OCI-LY3 (cell line): ENCODE measurements around the gene GLCE.

ENCODE experiments used
- H2AFZ ChIP-seq: fragments of 200-600, 300-600 bp; shearing (Covaris generic); 2 replicates; pipeline ENCODE4 v1.6.0; 2014; ENCODE audit warnings: antibody characterized with exemption, low read depth, low read length
- H3K27ac ChIP-seq: fragments of 200-600, 300-600 bp; sonication (generic); 2 replicates; pipeline ENCODE4 v1.5.1; 2014; ENCODE audit warnings: mild to moderate bottlenecking, low read length, moderate library complexity, mixed read lengths
- H3K27me3 ChIP-seq: fragments of 200-600, 300-600 bp; sonication (generic); 2 replicates; pipeline ENCODE4 v1.6.1; 2014; ENCODE audit warnings: low read depth, low read length, mixed read lengths
- H3K36me3 ChIP-seq: fragments of 200-600, 300-600 bp; sonication (generic); replicated peaks from 2 replicates; pipeline ENCODE3; 2014; ENCODE audit warnings: low read depth, low read length, mixed read lengths
- H3K4me1 ChIP-seq: fragments of 300-600, 200-600 bp; sonication (generic); 2 replicates; pipeline ENCODE4 v1.6.1; 2014; ENCODE audit warnings: low read length, mixed read lengths
- H3K4me2 ChIP-seq: fragments of 200-600, 300-600 bp; sonication (generic); 2 replicates; pipeline ENCODE4 v1.6.1; 2014; ENCODE audit warnings: low read length, mixed read lengths
- H3K4me3 ChIP-seq: fragments of 300-600, 200-600 bp; sonication (generic); 2 replicates; pipeline ENCODE4 v1.5.1; 2014; ENCODE audit warnings: antibody characterized with exemption, mild to moderate bottlenecking, low read length, moderate library complexity
- H3K79me2 ChIP-seq: fragments of 300-600, 200-600 bp; shearing (Covaris generic); 2 replicates; pipeline ENCODE4 v1.6.1; 2014; ENCODE audit warnings: mild to moderate bottlenecking, low read length, mixed read lengths
- H3K9ac ChIP-seq: fragments of 300-600, 200-600 bp; shearing (Covaris generic); 2 replicates; pipeline ENCODE4 v1.6.0; 2014; ENCODE audit warnings: mild to moderate bottlenecking, low read length, moderate library complexity
- H3K9me3 ChIP-seq: fragments of 200-600, 300-600 bp; shearing (Covaris generic); 2 replicates; pipeline ENCODE4 v1.6.1; 2014; ENCODE audit warnings: low read length, mixed read lengths; ENCODE audit not compliant: insufficient read depth
- H4K20me1 ChIP-seq: fragments of 200-600, 300-600 bp; sonication (generic); 2 replicates; pipeline ENCODE4 v1.6.1; 2016; ENCODE audit warnings: low read length, mixed read lengths; ENCODE audit not compliant: insufficient read depth
- EZH2phosphoT487 ChIP-seq: fragments of 200-600 bp; shearing (Covaris generic); IDR thresholded peaks from 2 replicates; pipeline ENCODE4 v1.6.1; 2018; ENCODE audit warnings: antibody characterized with exemption, mixed run types, low read depth
- TF ChIP-seq, protein P1 (sequence below): fragments of 200-600, 300-600 bp; sonication (generic); IDR thresholded peaks from 2 replicates; pipeline ENCODE4 v1.5.1; 2014; ENCODE audit warnings: antibody characterized with exemption, low read length, low read depth

The GLCE gene

DNA sequence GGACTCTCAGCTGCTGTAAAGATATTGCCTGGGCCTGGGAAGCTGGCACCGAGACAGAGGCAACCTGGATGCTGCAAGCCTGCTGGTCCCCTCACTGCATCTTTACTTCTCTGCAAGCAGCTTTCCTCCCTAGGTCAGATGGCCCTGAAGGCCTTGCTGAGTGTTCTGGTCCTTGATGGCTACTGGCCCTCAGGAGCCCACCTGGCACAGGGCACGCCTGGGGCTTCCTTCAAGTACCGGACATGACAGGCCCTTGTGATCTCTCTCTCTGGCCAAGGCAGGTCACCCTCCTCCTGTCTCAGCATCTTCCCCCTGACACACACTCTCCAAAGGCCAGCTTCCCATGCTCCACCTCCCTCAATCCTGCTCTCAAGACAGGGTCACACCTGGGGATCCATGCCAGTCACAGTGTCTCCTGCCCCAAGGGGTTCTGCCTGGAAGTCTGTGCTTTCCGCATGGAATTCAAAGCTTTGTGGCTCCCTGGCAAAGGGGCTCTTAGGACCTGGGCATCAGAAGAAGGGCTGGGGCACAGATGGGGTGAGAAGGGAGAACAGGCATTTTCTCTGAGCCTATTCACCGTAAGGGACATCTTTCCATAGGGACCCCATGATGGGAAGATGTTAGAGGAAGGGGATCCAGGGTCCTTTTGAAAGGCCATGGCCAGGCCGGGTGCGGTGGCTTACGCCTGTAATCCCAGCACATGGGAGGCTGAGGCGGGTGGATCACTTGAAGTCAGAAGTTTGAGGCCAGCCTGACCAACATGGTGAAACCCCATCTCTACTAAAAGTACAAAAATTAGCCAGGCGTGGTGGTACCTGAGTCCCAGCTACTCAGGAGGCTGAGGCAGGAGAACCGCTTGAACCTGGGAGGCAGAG lies 133.5 kb downstream of the GLCE start:
- Histone ChIP-seq H2AFZ (no peak overlapping the region), H3K27me3 (peaks cover 17% of the 10 kb centered on the region; the same call in 1 of the 2 replicates), H3K79me2 (no peaks in the 10 kb centered on the region), H3K9me3 (no peaks in the 10 kb centered on the region), H3K27ac (no peak overlapping the region), H3K4me2 (no peak overlapping the region), H3K4me3 (no peak overlapping the region), H3K36me3 (no peaks in the 10 kb centered on the region), H4K20me1 (no peaks in the 10 kb centered on the region), H3K4me1 (no peaks in the 10 kb centered on the region), H3K9ac (no peak overlapping the region)
- TF ChIP-seq EZH2phosphoT487: no peak
- TF ChIP-seq, protein P1, sequence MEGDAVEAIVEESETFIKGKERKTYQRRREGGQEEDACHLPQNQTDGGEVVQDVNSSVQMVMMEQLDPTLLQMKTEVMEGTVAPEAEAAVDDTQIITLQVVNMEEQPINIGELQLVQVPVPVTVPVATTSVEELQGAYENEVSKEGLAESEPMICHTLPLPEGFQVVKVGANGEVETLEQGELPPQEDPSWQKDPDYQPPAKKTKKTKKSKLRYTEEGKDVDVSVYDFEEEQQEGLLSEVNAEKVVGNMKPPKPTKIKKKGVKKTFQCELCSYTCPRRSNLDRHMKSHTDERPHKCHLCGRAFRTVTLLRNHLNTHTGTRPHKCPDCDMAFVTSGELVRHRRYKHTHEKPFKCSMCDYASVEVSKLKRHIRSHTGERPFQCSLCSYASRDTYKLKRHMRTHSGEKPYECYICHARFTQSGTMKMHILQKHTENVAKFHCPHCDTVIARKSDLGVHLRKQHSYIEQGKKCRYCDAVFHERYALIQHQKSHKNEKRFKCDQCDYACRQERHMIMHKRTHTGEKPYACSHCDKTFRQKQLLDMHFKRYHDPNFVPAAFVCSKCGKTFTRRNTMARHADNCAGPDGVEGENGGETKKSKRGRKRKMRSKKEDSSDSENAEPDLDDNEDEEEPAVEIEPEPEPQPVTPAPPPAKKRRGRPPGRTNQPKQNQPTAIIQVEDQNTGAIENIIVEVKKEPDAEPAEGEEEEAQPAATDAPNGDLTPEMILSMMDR: no peak

DNA sequence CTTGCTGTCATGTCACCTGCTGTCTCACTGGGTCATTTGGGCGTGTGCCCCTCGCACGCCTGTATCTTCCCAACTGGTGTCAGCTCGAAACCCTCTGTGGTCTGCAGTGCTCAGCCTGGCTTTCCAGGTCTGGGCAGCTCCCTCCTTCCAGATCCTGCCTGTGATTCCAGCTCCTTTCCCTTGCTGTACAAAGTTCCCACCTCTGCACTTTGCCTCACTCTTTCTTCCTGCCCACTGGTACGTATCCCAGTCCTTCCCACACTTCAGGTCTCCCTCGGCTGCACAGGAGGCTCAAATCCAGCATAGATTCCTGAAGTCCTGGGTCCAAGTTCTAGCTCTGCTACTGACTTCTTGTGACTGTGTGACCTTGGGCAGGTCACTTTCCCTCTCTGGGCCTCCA lies 136.2 kb downstream of the GLCE start:
- Histone ChIP-seq H3K27ac (no peak overlapping the region), H3K9me3 (no peaks in the 10 kb centered on the region), H3K9ac (no peak overlapping the region), H3K79me2 (no peaks in the 10 kb centered on the region), H3K4me1 (no peaks in the 10 kb centered on the region), H4K20me1 (no peaks in the 10 kb centered on the region), H3K4me3 (no peak overlapping the region), H3K27me3 (peaks cover 17% of the 10 kb centered on the region; the same call in 1 of the 2 replicates), H3K4me2 (no peak overlapping the region), H3K36me3 (no peaks in the 10 kb centered on the region), H2AFZ (no peak overlapping the region)
- TF ChIP-seq, protein P1: no peak
- TF ChIP-seq EZH2phosphoT487: no peak

DNA sequence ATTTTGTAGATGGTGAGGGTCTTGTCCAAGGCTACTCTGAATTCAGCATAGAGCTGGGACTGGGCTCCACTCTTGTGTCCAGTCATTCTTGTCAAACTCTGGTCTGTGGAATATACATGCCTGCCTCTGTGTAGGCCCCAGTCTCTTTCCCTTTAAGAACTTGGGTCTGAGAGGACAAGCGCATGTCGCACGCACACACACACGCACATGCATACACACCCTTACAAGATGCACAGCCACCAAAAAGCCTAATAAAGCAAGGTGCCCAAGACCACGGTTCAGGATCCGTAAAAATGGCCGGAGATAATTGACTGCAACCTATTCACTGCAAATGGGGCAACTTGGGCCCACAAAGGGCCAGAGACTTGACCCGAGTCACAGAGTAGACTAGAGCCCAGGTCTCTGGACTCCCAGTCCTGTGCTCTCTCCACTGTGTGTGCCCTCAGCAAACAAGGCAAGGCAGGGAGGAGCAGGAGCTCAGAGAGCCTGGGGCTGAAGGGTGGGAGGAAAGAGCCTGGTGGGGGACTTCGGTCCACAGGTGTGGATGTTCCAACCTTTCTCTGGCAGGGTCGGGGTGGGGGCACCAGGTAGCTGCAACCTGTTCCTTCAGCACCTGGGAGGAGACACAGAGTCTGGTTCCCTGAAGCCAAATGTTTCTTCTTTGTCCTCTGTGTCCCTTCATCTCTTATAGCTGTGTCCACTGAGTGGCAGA lies 137.4 kb downstream of the GLCE start:
- no peaks in the 10 kb centered on the region for H3K4me1 ChIP-seq
- no peaks in the 10 kb centered on the region for H4K20me1 ChIP-seq
- no peak overlapping the region for H2AFZ ChIP-seq
- no peak overlapping the region for H3K4me3 ChIP-seq
- H3K9ac ChIP-seq: no peak overlapping the region
- no peak for TF ChIP-seq EZH2phosphoT487
- TF ChIP-seq, protein P1: no peak
- H3K79me2 ChIP-seq: no peaks in the 10 kb centered on the region
- H3K4me2 ChIP-seq: no peak overlapping the region
- peaks cover 17% of the 10 kb centered on the region; the same call in 1 of the 2 replicates for H3K27me3 ChIP-seq
- no peak overlapping the region for H3K27ac ChIP-seq
- H3K9me3 ChIP-seq: no peaks in the 10 kb centered on the region
- no peaks in the 10 kb centered on the region for H3K36me3 ChIP-seq

DNA sequence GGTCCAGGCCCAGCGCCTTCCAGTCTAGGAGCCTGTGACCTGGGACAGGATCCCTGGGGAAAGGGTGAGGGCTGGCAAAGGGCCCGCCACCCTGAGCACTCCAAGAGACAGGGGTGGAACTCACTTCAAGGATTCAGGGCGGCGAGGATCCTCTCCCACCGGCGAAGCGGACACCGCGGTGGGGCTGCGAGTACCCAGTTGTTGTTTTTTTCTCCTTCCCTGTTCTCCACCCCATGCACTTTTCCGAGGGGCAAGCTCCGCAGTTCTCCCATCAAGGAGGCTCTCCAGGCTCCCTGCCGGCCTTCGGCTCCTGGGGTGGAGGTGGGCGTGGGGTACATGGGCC lies 137.9 kb downstream of the GLCE start:
- no peak overlapping the region for H3K4me3 ChIP-seq

More for the DNA sequence above, 137.9 kb downstream of the GLCE start:
- H3K9me3 ChIP-seq: no peaks in the 10 kb centered on the region
- H3K27me3 ChIP-seq: peaks cover 17% of the 10 kb centered on the region; the same call in 1 of the 2 replicates
- no peak overlapping the region for H2AFZ ChIP-seq
- H3K27ac ChIP-seq: no peak overlapping the region
- TF ChIP-seq, protein P1: no peak
- no peak for TF ChIP-seq EZH2phosphoT487
- H3K79me2 ChIP-seq: no peaks in the 10 kb centered on the region
- no peaks in the 10 kb centered on the region for H4K20me1 ChIP-seq
- no peaks in the 10 kb centered on the region for H3K4me1 ChIP-seq
- H3K9ac ChIP-seq: no peak overlapping the region
- H3K36me3 ChIP-seq: no peaks in the 10 kb centered on the region
- H3K4me2 ChIP-seq: no peak overlapping the region
